ENCODE results near the gene KIF1C.

- TF ChIP-seq POLR2AphosphoS5 (IDR thresholded peaks at IDR 0.05; ENCODE audit: low read depth, low read length) (no peak), EZH2 (IDR thresholded peaks at IDR 0.05) (no peak)
Observed at GRCh38 chr17:4999430-5000093, 1.8 kb downstream of the KIF1C start.
